ENCODE data around the gene GATD1.
A peak's percentile ranks its signal among the peaks of the same experiment; 100 is the strongest.

Gene GATD1

GRCh38 chr11:794766-795633 lies 17.7 kb upstream of the GATD1 start:
- no peak for DNase-seq

DNA sequence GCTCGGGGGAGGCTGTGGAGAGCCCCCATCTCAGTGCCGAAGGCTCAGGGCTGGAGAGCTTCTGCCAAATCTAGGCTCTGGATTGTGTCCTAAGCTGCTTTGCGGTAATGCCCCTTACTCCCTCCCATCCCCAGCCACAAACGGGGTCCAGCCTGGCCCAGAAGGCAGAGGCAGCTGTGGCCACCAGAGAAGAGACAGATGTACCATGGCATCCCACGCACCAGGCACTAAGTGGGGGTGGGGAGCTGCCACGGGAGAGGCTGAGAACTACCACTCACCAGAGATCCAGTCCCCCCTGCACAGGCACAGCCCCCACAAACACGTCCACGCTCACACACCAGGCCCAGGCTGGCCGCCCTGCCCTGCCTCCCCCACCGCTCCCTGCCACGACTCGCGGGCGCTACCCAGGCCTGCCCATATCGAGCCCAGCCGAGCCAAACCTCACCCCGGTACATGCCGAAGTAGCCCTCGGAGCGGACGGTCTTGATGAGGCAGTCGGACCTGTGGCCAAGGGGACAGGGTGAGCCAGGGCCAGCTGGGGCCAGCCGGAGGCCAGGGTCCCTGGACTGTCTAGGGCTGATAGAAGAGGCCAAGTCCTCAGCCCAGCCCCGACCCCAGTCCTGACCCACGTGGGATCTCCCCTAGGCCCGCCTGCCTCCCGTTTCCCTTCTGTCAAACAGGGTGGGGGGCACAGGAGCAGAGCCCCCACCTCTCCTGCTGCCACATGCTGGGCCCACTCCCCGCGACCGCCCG lies 16.9 kb upstream of the GATD1 start:
- no peak for DNase-seq

DNA sequence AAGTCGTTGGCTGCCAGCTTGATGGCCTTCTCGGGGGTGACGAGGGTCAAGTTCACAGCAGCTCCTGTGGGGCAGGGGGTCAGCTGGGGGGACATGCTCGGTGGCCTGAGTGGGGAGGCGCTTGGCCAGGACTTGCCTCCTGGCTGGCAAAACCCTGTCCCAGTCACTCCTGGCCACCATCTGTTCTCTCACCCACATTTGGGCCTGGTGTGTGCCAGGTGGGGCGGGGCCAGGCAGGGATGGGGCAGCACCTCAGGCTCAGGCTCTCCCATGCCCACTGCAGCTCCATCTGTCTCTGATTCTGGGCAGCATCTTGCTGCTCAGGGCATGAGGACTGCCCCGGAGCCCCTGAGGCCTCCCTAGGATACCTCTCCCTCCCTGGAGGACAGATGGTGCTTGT lies 16.3 kb upstream of the GATD1 start:
- DNase-seq: no peak

DNA sequence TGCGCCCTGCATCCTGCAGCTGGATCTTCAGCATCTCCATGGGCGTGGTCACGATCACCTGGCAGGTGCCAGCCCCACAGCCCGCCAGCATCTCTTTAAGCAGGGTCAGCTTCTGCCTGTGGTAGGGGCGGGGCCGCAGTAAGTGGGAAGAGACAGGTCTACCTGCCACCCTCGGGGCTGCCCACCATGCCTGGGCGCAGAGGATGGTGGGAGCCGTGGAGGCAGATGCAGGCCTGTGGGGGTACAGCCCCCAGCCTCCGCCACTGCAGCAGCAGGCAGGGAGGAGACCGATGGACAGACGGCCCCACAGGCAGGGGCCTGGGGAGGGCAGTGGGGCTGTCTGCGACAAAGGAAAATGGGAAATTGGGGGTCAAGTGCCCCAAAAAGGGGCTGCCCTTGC lies 15.6 kb upstream of the GATD1 start:
- DNase-seq: no peak

GRCh38 chr11:792535-792821 lies 15.2 kb upstream of the GATD1 start:
- DNase-seq: no peak

- no peak for DNase-seq
Measured at GRCh38 chr11:791658-792534, 14.6 kb upstream of the GATD1 start.

DNA sequence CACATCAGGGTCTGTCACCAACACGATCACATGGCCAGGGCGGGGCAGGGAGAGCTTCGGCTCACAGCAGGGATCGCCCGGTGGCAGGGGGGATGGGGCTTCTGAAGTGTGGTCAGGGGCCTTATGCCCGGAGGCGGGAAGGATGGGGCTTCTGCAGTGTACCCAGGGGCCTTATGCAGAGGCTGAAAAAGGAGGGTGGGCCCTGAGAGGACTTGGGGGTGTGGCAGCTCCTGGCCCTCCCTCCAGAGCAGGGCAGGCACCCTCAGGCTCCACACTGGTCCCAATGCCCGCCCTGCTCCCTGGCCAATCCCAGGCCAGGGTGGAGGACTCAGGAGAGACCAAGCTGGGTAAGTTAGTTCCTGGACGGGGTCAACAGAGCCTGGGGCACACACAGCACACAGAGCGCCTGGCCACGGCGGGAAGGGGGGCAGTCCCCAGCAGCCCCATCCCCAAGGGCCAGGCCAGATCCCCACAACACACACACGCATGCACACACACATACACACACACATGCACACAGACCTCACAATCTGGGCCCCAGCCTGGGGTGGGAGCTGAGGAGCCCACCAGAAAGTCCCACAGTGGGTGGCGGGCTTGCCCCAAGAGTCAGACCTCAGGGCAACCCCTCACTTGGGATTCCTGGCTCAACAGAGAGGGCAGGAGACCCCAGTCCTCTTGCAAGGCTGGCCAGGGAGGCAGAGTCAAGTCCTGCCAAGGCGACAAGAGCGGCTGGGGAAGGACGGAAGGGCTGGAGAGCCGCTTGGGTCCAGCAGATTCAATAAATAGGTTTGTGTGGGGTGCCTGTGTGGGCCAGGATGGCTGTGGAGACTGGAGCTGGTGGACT lies 13.7 kb upstream of the GATD1 start:
- no peak for DNase-seq

GRCh38 chr11:789943-790342 lies 12.7 kb upstream of the GATD1 start, which contains the start of gene CEND1:
Gene CEND1, minus strand, starts transcription at chr11:790090. Its CDS starts 1,514 bp downstream, at chr11:788576.
- no peak for DNase-seq

GRCh38 chr11:788953-789940 lies 12.0 kb upstream of the GATD1 start:
- no peak for DNase-seq

- DNase-seq: no peak
Measured at GRCh38 chr11:788009-788640, 10.8 kb upstream of the GATD1 start.

DNA sequence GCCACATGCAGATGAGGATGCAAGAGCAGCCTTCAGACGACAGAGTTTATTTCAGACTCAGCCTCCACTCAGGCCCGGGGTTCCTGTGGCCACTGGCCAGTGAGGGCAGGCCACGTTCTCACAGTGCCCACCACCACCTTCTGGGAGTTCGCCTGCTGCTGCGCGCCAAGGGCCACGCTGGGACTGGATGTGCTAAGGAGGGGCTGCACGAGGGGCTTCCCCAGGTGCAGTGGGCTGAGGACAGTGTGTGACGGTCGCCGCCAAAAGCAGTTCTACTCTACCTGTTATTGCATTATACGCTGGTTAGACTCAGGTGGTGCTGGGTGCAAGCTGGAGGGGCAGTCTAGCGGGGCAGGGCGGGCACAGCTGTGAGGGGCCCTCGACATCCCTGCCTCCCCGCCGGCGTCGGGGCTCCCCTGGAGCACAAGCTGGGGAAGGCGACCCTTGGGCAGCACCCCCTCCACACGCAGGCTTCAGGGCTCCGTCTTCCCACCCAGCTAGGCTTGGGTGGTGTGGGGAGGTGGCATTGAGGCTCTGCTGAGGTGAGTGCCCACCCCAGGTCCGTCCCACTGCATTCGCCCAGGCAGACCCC lies 9.9 kb upstream of the GATD1 start:
- DNase-seq: no peak

- no peak for DNase-seq
Measured at GRCh38 chr11:786235-787083, 9.2 kb upstream of the GATD1 start.

DNA sequence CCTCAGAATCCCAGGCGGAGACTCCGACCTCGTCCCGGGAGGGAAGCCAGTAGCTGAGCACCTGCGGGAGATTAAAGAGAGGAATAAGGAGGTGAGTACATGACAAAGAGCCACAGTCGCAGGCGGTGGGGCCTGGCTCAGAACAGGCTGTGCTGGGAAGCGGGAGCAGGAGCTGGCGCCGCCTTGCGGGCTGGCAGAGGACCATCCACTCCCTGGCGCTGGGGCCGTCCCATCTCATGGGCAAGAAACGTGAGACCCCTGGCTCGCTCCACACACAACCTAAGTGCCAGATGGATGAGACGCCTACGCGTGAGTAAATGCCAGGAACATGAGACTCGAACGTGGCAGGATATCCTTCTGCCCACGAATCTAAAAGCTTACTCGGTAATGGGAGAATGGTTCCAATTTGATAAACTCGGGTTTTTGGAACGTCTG lies 6.3 kb upstream of the GATD1 start:
- peak; percentile 66 for DNase-seq

- DNase-seq: no peak
Measured at GRCh38 chr11:782264-783174, 5.2 kb upstream of the GATD1 start.

DNA sequence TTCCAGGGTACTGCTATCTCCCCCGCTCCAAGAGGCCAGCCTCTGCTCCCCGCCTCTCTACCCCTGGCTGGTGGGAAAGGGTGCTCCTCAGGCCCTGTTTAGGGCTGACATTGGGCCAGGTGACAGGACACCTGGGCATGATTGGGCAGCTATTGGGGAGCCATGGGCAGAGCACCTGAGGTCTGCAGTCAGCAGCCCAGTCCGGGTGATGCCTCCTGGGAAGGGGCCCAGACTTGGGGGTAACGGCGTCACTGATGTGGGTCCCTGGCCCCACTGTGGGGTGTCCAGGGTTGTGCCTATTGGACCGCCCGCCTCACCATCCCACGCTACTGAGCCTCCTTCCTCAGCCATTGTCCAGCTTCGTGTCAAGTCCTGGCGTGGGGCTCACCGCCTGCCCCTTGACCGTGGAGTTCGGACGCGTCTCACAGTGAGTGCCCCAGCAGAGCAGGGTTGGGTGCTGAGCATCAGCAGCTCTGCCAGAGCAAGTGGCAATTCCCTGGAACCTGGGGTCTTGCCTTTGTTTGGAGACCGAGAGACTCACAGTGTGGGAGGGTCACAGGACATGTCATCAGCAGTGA lies 2.8 kb upstream of the GATD1 start:
- DNase-seq: no peak

DNA sequence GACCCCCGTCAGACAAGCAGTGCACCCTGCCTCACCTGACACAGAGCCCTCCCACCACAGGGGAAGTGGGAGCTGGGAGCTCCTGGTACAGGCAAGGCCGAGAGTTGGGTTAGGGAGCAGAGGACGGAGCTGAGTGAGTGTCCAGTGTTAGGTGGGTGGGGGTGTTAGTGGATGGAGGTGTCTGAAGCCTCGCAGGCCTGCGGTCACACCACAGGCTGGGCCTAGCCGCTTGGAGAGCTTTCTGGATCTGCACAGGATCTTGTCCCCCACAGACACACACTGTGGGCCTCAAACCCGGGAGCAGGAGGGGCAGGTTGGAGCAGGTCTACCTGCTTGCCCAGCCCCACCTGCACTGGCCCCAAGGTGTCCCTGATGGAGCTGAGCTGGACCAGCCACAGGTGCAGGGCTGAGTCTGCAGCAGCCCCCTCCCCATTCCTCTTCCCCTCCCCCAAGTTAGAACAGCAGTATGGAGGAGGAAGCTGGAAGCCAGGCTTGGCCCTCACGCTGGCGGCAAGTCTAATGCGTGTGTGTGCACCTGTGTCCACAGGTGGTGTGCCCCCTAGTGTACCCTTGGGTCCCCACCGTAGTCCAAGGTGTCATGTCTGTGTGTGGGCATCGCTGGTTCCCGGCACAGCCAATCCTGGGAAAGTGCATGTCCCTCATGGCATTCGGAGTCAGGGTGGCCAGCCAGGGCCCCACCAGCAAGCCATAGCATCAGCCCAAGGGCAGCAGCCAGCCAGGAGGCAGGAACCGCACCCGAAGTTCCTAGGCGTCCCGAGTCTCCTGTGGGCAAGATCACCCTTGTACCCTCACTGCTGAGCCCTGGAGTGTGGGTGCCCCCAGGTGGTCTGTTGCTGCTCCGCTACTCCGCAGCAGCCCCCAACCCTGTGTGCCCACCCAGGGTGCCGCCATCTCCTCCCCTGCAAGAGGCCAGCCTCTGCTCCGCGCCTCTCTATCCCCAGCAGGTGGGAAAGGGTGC lies 2.0 kb upstream of the GATD1 start:
- DNase-seq: no peak

Measured in DMS79 treated with DMSO at 0.1 percent for 48 hours (cell line).